GM13977 (cell line): ENCODE results near the gene CCDC7.

ENCODE experiments used
- DNase-seq: peaks from one replicate; pipeline ENCODE4 v3.0.0; 2012; ENCODE audit warnings: low spot score
- CTCF ChIP-seq: IDR thresholded peaks from 2 replicates; pipeline ENCODE4 v1.5.1; 2012; ENCODE audit warnings: mild to moderate bottlenecking, control low read depth; ENCODE audit not compliant: insufficient read depth; ENCODE audit errors: extremely low read depth, missing control alignments
- in situ Hi-C: fragments of 300-500 bp; cut with MboI; formaldehyde crosslinking; loops from one replicate; pipeline ENCODE4 v1.12.0; 2022; ENCODE audit warnings: low sequenced_read_pairs, low pct_unique_long_range_greater_than_20kb, mixed read lengths, inconsistent platforms; ENCODE audit not compliant: unreplicated experiment

The CCDC7 gene

DNA sequence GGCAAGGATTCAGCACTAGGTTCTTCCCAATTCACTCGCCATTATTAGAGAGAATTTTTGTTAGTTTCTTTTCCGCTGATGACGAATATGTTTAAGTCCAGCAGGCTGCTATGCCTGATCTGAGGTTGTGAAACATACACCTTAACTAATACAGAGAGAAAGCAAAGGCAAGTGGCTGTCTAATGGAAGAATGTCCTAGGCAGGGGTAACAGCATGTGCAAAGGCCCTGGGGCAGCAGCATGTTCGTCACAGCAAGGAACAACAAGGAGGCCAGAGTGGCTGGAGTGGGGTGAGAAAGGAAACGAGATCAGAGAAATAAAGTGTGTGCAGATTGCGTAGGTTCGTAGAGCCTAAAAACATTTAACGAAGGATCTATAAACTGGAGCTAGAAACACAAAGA lies 35.4 kb upstream of the CCDC7 start:
- in situ Hi-C loops: no loop called here
- DNase-seq: no peak
- TF ChIP-seq CTCF: no peak

DNA sequence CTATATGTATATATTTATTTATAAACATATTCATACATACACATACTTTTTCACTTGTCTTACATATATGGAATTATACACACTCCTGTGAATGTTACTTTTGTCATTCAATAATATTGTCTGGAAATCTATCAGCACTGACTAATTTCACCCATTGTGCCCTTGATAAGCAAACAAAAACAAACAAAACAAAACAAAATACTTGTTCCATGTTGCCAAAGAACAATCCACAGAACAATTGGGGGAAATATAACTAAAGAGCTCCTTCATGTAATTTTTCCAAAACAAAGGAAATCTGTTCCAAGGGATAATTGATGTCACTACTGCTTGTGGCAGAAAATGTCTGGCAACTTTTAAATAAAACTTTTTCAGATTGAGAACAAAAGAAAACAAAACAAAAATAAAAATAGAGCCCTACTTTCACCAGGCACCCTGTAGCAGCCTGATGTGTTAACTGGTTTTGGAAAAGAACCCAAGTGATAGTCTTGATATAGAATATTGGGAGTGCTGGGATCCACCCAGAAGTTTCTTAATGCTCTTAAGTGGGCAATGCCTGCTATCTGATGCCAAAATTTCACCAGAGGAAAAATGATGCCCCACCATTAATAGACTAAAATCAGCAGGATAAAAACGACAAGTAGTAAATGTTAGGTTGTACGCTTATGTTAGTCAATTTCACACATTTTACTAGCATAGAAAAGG lies 34.0 kb upstream of the CCDC7 start:
- in situ Hi-C loops: no loop called here
- no peak for DNase-seq
- TF ChIP-seq CTCF: no peak

GRCh38 chr10:32412499-32412853 lies 33.5 kb upstream of the CCDC7 start:
- no peak for TF ChIP-seq CTCF
- DNase-seq: no peak
- in situ Hi-C loops: no loop called here

DNA sequence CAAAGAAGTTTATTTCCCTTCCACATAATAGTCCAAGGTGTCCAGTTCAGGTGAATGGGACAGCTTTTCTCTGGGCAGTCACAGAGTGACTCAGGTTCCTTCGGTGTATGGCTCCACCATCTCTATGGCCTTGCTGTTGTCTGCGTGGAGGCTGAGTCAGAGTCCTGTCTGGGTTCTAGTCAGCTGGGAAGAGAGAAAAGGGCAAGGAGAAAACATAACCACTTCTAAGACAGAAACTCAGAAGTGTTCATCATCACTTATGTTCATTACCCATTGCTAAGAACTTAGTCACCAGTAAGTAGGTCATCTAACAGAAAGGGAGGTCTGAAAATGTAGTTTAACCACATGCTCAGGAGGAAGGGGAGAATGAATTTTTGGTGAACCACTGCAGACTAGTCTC lies 32.4 kb upstream of the CCDC7 start:
- no peak for DNase-seq
- no peak for TF ChIP-seq CTCF
- in situ Hi-C loops: no loop called here

- no peak for DNase-seq
- no peak for TF ChIP-seq CTCF
- in situ Hi-C loops: no loop called here
These were observed 30.6 kb upstream of the CCDC7 start for GRCh38 chr10:32415361-32415760.

GRCh38 chr10:32417911-32418547 lies 27.9 kb upstream of the CCDC7 start:
- no peak for TF ChIP-seq CTCF
- in situ Hi-C loops: no loop called here
- DNase-seq: no peak
